MM.1S (cell line): ENCODE data around the gene KLHL35.
"Not testable (repeated sequence)": the region's sequence is repeated elsewhere in the genome, so short reads cannot be mapped to it uniquely, and the experiment has no call there.

Experiments
- EZH2 ChIP-seq: fragments of 300-600 bp; sonication (generic); optimal IDR thresholded peaks from 2 replicates; pipeline ENCODE3; 2017; ENCODE audit warnings: low read depth, mild to moderate bottlenecking, antibody characterized with exemption, low read length, mixed read lengths
- EZH2phosphoT487 ChIP-seq: fragments of 300-600 bp; sonication (generic); IDR thresholded peaks from 2 replicates; pipeline ENCODE4 v1.6.1; 2018; ENCODE audit warnings: antibody characterized with exemption, low read length
- TF ChIP-seq, protein P1 (sequence below): fragments of 300-600 bp; sonication (generic); IDR thresholded peaks from 2 replicates; pipeline ENCODE4 v1.5.1; 2016; ENCODE audit warnings: antibody characterized with exemption, low read length, mixed read lengths

DNA sequence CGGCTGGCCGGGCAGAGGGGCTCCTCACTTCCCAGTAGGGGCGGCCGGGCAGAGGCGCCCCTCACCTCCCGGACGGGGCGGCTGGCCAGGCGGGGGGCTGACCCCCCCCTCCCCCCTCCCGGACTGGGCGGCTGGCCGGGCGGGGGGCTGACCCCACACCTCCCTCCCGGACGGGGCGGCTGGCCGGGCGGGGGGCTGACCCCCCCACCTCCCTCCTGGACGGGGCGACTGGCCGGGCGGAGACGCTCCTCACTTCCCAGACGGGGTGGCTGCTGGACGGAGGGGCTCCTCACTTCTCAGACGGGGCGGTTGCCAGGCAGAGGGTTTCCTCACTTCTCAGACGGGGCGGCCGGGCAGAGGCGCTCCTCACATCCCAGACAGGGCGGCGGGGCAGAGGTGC, 23.0 kb downstream of the KLHL35 start:
- TF ChIP-seq, protein P1, sequence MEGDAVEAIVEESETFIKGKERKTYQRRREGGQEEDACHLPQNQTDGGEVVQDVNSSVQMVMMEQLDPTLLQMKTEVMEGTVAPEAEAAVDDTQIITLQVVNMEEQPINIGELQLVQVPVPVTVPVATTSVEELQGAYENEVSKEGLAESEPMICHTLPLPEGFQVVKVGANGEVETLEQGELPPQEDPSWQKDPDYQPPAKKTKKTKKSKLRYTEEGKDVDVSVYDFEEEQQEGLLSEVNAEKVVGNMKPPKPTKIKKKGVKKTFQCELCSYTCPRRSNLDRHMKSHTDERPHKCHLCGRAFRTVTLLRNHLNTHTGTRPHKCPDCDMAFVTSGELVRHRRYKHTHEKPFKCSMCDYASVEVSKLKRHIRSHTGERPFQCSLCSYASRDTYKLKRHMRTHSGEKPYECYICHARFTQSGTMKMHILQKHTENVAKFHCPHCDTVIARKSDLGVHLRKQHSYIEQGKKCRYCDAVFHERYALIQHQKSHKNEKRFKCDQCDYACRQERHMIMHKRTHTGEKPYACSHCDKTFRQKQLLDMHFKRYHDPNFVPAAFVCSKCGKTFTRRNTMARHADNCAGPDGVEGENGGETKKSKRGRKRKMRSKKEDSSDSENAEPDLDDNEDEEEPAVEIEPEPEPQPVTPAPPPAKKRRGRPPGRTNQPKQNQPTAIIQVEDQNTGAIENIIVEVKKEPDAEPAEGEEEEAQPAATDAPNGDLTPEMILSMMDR: not testable (repeated sequence)
- not testable (repeated sequence) for TF ChIP-seq EZH2, EZH2phosphoT487
